Measurements from ENCODE around the gene BEGAIN.
"Not testable (repeated sequence)": the region's sequence is repeated elsewhere in the genome, so short reads cannot be mapped to it uniquely, and the experiment has no call there.

The BEGAIN gene

GRCh38 chr14:100534528-100535286, 52.5 kb downstream of the BEGAIN start:
- DNase-seq: no peak

- DNase-seq: no peak
Observed at GRCh38 chr14:100533656-100534485, 53.3 kb downstream of the BEGAIN start.

- DNase-seq: no peak
Observed at GRCh38 chr14:100532906-100533655, 54.1 kb downstream of the BEGAIN start.

- DNase-seq: no peak
Observed at GRCh38 chr14:100532154-100532861, 54.9 kb downstream of the BEGAIN start.

- DNase-seq: no peak
Observed at GRCh38 chr14:100531152-100532121, 55.8 kb downstream of the BEGAIN start.

- DNase-seq: no peak
Observed at GRCh38 chr14:100530270-100531072, 56.7 kb downstream of the BEGAIN start.

GRCh38 chr14:100529561-100530031, 57.6 kb downstream of the BEGAIN start:
- no peak for DNase-seq

GRCh38 chr14:100528962-100529560, 58.2 kb downstream of the BEGAIN start:
- DNase-seq: no peak

- no peak for DNase-seq
Observed at GRCh38 chr14:100526632-100527031, 60.6 kb downstream of the BEGAIN start.

GRCh38 chr14:100526057-100526456, 61.2 kb downstream of the BEGAIN start:
- no peak for DNase-seq

GRCh38 chr14:100525615-100526014, 61.6 kb downstream of the BEGAIN start:
- DNase-seq: no peak

- no peak for DNase-seq
Observed at GRCh38 chr14:100524933-100525243, 62.3 kb downstream of the BEGAIN start.

GRCh38 chr14:100524233-100524932, 62.8 kb downstream of the BEGAIN start:
- no peak for DNase-seq

- DNase-seq: no peak
Observed at GRCh38 chr14:100523843-100524169, 63.4 kb downstream of the BEGAIN start.

- no peak for DNase-seq
Observed at GRCh38 chr14:100523131-100523842, 63.9 kb downstream of the BEGAIN start.

GRCh38 chr14:100522616-100523099, 64.6 kb downstream of the BEGAIN start:
- DNase-seq: no peak

- not testable (repeated sequence) for DNase-seq
Observed at GRCh38 chr14:100506053-100506452, 81.2 kb downstream of the BEGAIN start.

- no peak for DNase-seq
Observed at GRCh38 chr14:100504372-100505078, 82.7 kb downstream of the BEGAIN start.

Data from COR-L47 (cell line).